Measurements from ENCODE around the gene SLC25A3.

DNA sequence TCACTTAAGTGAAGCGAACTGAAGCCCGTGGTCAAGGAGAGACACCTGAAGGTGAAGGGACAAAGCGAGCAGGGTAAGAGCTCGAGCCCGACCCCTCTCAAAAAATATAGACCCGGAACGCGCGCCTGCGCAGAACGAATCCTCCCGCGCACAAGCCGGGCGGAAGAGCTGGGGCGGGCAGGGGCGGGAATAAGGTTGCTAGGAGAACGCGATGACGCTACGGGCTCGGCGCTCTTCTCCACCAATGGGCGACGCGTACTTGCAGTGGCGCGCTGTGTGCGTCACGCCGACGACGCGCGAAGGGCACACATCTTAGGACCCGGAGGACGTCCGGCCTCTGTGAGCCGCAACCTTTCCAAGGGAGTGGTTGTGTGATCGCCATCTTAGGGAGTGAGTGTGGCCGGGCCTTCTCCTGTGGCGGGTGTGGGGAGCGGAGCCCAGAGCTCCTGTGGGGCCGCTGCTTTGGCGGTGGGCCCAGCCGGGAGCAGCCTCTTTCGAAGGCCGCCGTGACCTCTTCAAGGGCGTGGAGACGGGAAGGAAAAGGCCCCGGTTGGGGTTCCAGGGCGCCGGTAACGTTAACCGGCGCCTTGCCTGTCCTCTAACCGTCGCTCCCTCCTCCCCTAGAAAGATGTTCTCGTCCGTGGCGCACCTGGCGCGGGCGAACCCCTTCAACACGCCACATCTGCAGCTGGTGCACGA, at the start of gene SLC25A3:
- no peak for TF ChIP-seq EZH2 (IDR thresholded peaks at IDR 0.05)
- TF ChIP-seq, protein P1, sequence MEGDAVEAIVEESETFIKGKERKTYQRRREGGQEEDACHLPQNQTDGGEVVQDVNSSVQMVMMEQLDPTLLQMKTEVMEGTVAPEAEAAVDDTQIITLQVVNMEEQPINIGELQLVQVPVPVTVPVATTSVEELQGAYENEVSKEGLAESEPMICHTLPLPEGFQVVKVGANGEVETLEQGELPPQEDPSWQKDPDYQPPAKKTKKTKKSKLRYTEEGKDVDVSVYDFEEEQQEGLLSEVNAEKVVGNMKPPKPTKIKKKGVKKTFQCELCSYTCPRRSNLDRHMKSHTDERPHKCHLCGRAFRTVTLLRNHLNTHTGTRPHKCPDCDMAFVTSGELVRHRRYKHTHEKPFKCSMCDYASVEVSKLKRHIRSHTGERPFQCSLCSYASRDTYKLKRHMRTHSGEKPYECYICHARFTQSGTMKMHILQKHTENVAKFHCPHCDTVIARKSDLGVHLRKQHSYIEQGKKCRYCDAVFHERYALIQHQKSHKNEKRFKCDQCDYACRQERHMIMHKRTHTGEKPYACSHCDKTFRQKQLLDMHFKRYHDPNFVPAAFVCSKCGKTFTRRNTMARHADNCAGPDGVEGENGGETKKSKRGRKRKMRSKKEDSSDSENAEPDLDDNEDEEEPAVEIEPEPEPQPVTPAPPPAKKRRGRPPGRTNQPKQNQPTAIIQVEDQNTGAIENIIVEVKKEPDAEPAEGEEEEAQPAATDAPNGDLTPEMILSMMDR (IDR thresholded peaks at IDR 0.05) = no peak
